ENCODE data around the gene GTF2F2. TPM values are rescaled to one million over a fixed set of nuclear protein-coding genes. Genes with fewer than 3 reads are reported as not detected.

Gene GTF2F2
- total RNA-seq, 1 experiment from 2014 or later = 65.4 TPM

- peak; percentile 19 for DNase-seq (ENCODE audit: low read depth)
Measured at GRCh38 chr13:45299194-45299593, 178.9 kb downstream of the GTF2F2 start.

DNA sequence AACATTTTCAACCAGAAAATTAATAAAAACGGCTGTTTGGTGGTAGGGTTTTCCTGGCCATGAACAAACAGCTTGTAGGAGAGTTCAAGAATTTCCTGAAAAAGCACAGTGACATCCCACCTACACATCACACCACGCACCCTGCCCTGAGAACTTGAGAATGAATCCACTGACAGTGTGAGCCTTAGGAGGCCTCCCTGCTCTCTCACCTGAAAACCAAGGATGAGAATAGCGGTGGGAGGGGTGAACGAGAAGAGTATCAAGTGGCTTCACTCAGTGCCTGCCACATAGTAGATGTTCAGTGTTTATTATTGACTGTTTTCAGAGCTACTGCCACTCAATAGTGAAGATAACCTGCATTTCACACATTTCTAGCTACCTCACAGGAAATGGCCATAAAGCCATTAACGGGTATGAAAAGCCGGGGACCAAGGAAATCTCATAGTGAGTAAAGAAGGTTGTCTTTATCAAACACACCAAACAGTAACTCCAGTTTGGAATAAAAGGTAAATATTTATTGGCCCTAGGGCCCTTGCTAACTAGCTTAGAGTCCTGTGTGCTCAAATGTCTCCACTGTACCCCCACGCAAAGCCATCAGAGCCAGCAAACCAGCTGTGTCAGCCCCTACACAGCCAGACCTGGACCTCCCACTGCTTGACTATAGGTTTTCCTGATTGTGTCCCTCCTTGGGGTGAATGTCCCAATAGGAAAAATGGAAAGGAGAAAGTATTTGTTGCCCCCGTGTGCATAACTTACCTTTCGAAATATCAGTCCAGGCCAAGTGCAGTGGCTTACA is 180.1 kb downstream of the GTF2F2 start:
- no peak for DNase-seq (ENCODE audit: low read depth)

- no peak for DNase-seq (ENCODE audit: low read depth)
Measured at GRCh38 chr13:45301263-45301662, 181.0 kb downstream of the GTF2F2 start.

- DNase-seq (ENCODE audit: low read depth) = no peak
Measured at GRCh38 chr13:45302507-45302906, 182.2 kb downstream of the GTF2F2 start.

DNA sequence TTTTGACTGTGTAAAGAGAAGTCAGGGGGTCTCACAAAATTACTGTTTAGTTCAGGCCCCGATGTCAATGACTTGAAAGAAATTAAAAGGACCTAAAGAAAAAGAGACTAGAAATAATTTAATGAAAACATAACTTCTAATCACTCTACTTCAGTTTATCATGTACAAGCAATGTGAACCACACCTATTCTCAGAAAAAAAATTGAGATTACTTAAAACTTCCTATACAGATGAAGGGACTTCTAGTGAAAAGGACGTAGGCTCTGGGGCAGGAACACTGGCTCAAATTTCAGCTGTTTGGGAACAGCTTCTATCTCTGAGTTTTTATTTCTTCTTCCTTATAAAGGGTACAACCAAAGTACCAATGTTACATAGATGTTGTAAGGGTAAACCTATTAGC is 182.7 kb downstream of the GTF2F2 start:
- no peak for DNase-seq (ENCODE audit: low read depth)

DNA sequence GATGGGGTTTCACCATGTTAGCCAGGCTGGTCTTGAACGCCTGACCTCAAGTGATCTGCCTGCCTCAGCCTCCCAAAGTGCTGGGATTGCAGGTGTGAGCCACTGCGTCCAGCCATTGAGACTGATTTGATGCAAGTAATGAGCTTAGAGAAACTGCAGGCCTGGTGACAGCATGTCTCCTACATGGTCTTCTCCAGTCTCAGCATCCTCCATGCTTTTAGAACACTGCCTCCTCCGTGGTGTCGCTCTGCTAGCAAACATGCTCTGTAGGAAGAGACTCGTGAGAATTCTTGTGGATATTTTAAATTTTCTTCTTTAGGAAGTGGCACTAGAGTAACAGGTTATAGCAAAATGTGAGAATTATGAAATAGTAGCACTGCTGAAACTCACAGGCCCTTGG is 183.6 kb downstream of the GTF2F2 start:
- no peak for DNase-seq (ENCODE audit: low read depth)

GRCh38 chr13:45305079-45305478 is 184.8 kb downstream of the GTF2F2 start:
- DNase-seq (ENCODE audit: low read depth) = no peak

- no peak for DNase-seq (ENCODE audit: low read depth)
Measured at GRCh38 chr13:45306966-45307365, 186.7 kb downstream of the GTF2F2 start.

GRCh38 chr13:45310341-45311131 is 190.2 kb downstream of the GTF2F2 start:
- no peak for DNase-seq (ENCODE audit: low read depth)

GRCh38 chr13:45314822-45315221 is 194.5 kb downstream of the GTF2F2 start:
- no peak for DNase-seq (ENCODE audit: low read depth)

DNA sequence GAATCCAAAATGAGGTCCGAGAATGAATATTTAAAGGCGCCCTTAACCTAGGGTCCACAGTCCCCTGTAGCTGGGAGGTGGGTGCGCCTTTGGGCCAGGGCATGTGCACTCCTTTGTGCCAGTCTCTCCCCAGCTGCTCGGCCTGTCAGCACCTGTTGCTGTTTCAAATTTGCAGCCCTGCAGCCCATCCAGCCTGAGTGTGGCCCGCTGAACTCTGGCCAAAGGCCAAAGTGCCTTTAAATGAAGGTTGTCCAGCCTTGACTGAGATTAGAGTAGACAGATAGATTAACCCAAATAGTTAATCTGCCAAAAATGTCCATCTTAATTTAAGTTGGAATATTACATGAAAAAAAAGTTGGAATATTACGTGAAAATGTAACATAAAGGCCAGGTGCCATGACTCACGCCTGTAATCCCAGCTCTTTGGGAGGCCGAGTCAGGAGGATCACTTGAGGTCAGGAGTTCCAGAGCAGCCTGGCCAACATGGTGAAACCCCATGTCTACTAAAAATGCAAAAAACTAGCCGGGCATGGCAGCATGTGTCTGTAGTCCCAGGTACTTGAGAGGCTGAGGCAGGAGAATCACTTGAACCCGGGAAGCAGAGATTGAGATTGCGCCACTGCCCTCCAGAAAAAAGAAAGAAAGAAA is 195.3 kb downstream of the GTF2F2 start:
- no peak for DNase-seq (ENCODE audit: low read depth)

DNA sequence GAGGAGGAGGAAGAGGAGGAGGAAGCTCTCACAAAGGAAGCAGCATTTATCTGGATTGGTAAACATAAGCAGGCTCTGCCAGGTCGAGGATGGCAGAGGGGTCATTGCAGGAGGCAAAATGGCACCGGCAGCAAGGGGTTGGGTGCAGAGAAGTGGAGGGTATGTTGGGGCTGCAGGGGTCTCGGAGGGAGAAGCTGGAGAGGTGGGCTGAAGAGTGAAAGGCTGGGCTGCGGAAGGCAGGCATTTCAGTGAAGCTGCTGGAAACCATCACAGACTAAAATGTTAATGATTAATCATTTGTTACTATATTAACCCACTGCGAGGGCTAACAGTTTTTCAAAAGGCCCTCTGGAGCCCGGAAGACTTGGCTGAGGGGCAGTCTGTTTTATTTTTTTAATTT is 196.0 kb downstream of the GTF2F2 start:
- DNase-seq (ENCODE audit: low read depth) = no peak

DNA sequence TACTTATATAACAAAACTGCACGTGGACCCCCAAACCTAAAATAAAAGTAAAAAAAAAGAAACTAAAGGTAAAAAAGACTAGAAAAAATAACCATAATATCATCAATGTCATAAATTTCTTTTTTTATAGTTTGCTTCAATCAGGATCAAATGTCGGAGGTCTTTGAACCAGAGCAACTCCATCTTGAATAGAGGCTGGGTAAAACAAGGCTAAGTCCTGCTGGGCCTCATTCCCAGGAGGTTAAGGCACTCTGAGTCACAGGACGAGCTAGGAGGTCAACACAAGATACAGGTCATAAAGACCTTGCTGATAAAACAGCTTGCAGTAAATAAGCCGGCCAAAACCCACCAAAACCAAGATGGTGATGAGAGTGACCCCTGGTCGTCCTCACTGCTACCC is 196.7 kb downstream of the GTF2F2 start:
- no peak for DNase-seq (ENCODE audit: low read depth)

- no peak for DNase-seq (ENCODE audit: low read depth)
Measured at GRCh38 chr13:45320876-45321629, 200.7 kb downstream of the GTF2F2 start.

DNA sequence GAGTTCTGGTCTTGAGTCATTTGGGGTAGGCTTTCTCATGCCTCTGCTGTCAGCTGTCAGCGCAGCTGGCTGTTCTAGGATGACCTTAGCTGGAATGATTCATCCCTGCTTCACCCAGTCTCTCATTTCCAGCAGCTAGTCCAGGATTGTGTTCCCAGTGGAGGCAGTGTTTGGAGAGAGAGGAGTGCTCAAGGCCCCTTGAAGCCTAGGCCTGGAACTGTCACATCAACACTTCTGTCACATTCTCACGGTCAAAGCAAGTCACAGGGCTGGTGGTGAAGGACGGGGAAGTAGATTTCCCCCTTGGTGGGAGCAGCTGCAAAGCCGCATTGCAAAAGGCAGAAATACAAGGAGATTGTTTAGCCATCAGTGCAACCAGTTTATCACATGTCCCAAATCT is 205.5 kb downstream of the GTF2F2 start:
- peak; percentile 100 for DNase-seq (ENCODE audit: low read depth)

DNA sequence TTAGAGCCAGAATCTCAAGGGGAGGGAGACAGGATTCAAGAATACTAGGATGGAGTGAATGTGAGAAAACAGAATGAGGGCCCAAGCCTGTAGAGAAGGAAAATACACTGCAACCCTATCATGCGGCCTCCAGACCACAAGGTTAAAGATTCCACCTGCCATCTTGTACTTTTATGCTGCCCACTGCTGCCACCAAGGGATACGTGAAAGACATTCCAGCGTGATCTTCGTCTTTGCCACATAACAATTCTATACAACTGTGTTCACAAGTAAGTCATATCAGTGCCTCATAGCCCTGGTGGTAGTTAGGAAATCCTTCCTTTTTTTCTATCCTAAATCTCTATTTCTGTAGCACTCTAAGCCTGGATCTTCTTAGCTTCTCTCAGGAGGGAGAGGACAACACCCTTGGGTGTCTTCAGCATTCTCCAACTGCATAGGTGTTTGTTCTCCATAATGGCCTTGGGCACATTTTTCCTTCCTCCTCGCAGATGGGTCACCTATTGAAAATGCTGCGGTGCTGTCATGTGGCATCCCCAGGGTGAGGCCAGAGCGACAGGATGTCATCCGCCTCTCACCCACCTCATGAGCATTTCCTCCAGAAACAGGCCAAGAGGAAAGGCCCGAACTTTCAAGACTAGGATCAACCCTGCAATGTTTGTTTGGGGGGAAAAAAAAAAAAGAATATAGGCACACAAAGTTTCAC is 207.1 kb downstream of the GTF2F2 start:
- peak; percentile 39 for DNase-seq (ENCODE audit: low read depth)

GRCh38 chr13:45328661-45329111 is 208.4 kb downstream of the GTF2F2 start:
- peak; percentile 35 for DNase-seq (ENCODE audit: low read depth)

DNA sequence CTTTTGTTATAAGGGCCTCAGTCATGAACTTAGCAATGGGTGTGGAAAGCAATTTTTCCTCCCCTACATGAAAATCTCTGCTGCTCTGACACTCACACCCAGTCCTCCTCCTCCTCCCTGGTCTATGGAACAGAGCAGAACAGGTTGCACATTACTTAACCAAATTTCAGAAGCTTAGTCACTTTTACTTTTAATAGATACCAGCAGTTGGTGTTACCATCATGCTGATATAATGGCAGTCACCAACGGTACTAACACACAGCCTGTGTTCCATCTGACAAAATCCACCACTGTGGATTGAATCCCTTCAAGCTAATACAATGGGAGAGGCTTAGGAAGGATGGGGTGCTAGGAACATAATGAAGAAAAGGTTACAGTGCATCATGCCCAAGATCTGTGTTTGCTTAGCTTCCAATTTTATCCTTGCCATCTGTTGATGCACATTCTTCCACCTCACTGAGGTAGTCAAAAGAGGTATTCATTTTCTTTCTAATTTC is 210.9 kb downstream of the GTF2F2 start:
- DNase-seq (ENCODE audit: low read depth) = peak; percentile 56

GRCh38 chr13:45331692-45332035 is 211.4 kb downstream of the GTF2F2 start:
- no peak for DNase-seq (ENCODE audit: low read depth)

DNA sequence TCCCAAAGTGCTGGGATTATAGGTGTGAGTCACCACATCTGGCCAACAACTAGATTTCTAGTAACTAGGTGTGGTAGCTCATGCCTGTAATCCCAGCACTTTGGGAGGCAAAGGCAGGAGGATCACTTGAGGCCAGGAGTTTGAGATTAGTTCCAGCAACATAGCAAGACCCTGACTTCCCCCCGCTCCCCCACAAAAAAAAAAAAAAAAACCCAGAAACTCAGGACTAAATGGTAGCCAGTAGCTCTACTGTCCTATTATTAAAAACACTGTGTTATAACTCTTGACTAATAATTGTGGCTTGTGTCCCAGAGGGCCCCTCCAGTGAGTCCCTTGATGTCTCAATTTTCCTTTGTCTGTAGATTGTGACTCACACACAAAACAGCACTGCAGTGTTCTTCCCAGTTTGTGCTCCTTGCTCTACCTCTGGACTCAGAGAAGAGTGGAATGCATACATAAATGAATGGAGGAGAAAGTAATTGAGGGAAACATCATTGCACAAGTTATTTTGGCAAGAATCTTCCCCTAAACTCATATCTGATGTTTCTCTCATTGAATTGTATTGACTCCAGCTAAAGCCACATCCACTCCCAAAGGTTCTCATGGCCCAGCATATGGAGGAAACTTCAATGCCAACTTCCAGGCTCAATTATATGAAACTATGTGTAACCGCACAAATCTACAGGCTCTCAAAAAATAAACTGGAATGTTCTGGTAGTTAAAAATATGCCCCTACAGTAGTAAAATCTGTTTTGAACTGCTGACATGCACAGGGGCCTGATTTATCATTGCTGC is 211.9 kb downstream of the GTF2F2 start:
- DNase-seq (ENCODE audit: low read depth) = peak; percentile 92
